KMS-11 (cell line): ENCODE results near the gene SDC3.

Source experiments
- H2AFZ ChIP-seq: fragments of 200-600 bp; sonication (generic); 2 replicates; pipeline ENCODE4 v1.6.1; 2016; ENCODE audit warnings: antibody characterized with exemption, mixed run types, low read depth
- H3K27ac ChIP-seq: fragments of 200-600 bp; sonication (generic); 2 replicates; pipeline ENCODE4 v1.6.1; 2016; ENCODE audit warnings: mild to moderate bottlenecking, mixed run types
- H3K27me3 ChIP-seq: fragments of 200-600 bp; sonication (generic); 2 replicates; pipeline ENCODE4 v1.6.1; 2017; ENCODE audit warnings: mild to moderate bottlenecking, low read depth, mixed run types, moderate library complexity; ENCODE audit not compliant: insufficient read depth
- H3K36me3 ChIP-seq: fragments of 200-600 bp; sonication (generic); 2 replicates; pipeline ENCODE4 v1.6.1; 2017; ENCODE audit warnings: mild to moderate bottlenecking, mixed run types; ENCODE audit not compliant: insufficient read depth
- H3K4me1 ChIP-seq: fragments of 200-600 bp; sonication (generic); 2 replicates; pipeline ENCODE4 v1.6.1; 2016; ENCODE audit warnings: mild to moderate bottlenecking, low read depth, mixed run types; ENCODE audit not compliant: poor library complexity, severe bottlenecking
- H3K4me2 ChIP-seq: fragments of 200-600 bp; sonication (generic); 2 replicates; pipeline ENCODE4 v1.7.0; 2016; ENCODE audit warnings: mild to moderate bottlenecking, mixed run types
- H3K4me3 ChIP-seq: fragments of 200-600 bp; sonication (generic); IDR thresholded peaks from 2 replicates; pipeline ENCODE4 v1.6.1; 2017; ENCODE audit warnings: low read depth, low read length, mixed read lengths; ENCODE audit not compliant: insufficient read depth
- H3K79me2 ChIP-seq: fragments of 200-600 bp; sonication (generic); 2 replicates; pipeline ENCODE4 v1.6.1; 2016; ENCODE audit warnings: low read depth, mixed run types; ENCODE audit not compliant: insufficient read depth
- H3K9ac ChIP-seq: fragments of 200-600 bp; sonication (generic); 2 replicates; pipeline ENCODE4 v1.6.1; 2016; ENCODE audit warnings: mild to moderate bottlenecking, mixed run types
- H4K20me1 ChIP-seq: fragments of 200-600 bp; sonication (generic); 2 replicates; pipeline ENCODE4 v1.6.1; 2016; ENCODE audit warnings: mild to moderate bottlenecking, mixed run types; ENCODE audit not compliant: insufficient read depth
- TF ChIP-seq, protein P1 (sequence below): fragments of 200-600 bp; sonication (generic); conservative IDR thresholded peaks from 2 replicates; pipeline ENCODE4 v1.6.1; 2017; ENCODE audit warnings: low read depth, mild to moderate bottlenecking, antibody characterized with exemption, low read length, moderate library complexity, mixed read lengths

The SDC3 gene

DNA sequence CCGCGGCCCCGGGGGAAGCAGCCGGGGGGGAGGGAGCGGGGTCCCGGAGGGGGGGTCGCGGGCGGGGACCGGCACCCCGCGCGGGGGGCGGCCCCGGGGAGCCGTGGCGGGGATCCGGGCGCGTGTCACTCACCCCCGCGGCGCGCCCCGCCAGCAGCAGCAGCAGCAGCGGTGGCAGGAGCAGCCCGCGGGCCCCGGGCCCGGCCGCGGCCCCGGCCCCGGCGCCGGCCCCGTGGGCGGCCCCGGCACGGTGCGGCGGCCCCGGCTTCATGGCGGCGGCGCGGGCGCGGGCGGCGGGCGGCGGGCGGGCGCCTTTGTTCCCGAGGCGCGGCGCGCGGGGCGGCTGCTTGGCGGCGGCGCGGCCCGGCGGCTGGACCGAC, 252 bp downstream of the SDC3 start:
- TF ChIP-seq, protein P1, sequence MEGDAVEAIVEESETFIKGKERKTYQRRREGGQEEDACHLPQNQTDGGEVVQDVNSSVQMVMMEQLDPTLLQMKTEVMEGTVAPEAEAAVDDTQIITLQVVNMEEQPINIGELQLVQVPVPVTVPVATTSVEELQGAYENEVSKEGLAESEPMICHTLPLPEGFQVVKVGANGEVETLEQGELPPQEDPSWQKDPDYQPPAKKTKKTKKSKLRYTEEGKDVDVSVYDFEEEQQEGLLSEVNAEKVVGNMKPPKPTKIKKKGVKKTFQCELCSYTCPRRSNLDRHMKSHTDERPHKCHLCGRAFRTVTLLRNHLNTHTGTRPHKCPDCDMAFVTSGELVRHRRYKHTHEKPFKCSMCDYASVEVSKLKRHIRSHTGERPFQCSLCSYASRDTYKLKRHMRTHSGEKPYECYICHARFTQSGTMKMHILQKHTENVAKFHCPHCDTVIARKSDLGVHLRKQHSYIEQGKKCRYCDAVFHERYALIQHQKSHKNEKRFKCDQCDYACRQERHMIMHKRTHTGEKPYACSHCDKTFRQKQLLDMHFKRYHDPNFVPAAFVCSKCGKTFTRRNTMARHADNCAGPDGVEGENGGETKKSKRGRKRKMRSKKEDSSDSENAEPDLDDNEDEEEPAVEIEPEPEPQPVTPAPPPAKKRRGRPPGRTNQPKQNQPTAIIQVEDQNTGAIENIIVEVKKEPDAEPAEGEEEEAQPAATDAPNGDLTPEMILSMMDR: no peak
- Histone ChIP-seq H3K4me1 (no peaks in the 10 kb centered on the region), H4K20me1 (no peaks in the 10 kb centered on the region), H3K27me3 (peaks cover 48% of the 10 kb centered on the region), H3K79me2 (no peaks in the 10 kb centered on the region), H2AFZ (no peak overlapping the region), H3K4me2 (no peak overlapping the region), H3K36me3 (no peaks in the 10 kb centered on the region), H3K9ac (no peak overlapping the region), H3K4me3 (no peak overlapping the region), H3K27ac (no peak overlapping the region)

DNA sequence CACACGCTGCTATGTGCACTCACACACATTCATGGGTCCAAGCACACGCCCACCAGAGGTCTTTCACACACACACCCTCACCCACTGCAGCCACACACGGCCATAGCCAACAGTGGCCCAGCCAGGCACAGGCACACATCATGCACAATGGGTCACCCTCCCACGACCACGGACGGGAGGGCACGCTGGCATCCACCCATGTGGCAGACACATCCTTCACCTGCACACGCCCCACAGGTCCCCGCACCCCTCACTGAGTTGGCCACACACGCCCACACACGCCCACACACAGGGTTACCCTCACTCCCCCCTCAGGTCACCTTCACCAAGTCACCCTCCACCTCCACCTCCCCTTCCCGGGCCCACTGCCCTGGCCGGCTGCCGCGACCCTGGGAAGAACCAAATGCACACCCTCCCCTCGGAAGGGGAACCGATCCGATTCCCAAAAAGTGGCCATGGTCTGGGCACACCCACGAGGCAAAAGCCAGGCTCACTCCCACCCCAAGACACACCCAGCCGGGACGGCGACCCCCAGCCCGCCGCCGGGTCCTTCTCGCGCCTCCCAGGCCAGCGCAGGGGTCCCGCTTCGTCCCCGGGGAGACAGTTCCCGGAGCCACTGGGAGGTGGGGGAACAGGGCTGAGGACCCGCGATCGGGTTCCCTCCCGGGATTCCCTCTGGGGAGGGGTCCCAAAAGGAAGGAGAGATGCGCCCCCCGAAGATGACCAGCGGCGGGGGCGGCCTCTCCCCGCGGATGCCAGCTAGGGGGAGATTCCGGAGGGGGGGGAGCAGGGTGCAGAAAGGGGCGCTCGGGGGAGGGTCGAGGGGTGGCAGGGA, 860 bp downstream of the SDC3 start:
- Histone ChIP-seq H3K4me3 (no peak overlapping the region), H3K36me3 (no peaks in the 10 kb centered on the region), H3K4me2 (no peak overlapping the region), H3K27ac (no peak overlapping the region), H4K20me1 (no peaks in the 10 kb centered on the region), H3K79me2 (no peaks in the 10 kb centered on the region), H3K4me1 (no peaks in the 10 kb centered on the region), H2AFZ (no peak overlapping the region), H3K9ac (no peak overlapping the region), H3K27me3 (peaks cover 48% of the 10 kb centered on the region)
- TF ChIP-seq, protein P1: no peak

DNA sequence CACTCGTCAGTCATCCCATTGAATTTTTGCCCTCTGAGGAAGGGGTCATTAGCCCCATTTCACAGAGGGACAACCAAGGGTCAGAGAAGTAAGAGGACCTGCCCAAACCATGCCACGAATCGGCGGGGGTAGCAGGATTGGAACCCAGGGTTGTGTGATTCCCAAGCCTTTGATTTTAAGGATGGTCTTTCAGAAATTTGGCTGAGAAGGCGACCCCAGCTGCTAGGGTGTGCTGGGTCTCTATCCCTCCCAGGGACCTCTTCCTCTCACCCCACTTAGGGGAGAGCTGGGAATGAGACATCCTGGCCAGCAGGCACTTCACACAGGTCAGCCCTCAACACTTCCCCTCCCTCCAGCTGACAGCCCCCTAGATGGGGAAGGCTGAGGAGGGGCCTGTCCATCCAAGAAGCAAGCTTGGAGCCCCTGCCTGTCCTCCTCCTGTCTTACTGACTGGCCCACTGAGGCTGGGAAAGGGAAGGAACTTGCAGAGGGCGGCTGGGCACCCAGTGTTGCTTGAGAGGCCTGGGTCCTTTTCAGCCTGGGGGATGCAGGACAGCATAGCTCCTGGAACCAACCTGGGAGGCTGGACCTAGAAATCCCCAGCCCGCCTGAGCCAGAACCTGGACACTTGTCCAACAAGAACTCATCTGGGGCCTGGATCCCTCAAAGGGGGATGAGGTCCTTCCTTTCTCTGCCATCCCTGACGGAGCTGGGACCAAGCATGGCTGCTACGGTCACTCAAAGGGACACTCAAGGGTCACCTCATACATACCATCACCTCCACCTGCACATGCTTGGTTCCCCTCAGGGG, 1.7 kb downstream of the SDC3 start:
- H3K4me1 ChIP-seq: no peaks in the 10 kb centered on the region
- H4K20me1 ChIP-seq: no peaks in the 10 kb centered on the region
- H3K9ac ChIP-seq: no peak overlapping the region
- H3K4me2 ChIP-seq: no peak overlapping the region
- H3K27ac ChIP-seq: no peak overlapping the region
- no peak overlapping the region for H2AFZ ChIP-seq
- H3K36me3 ChIP-seq: no peaks in the 10 kb centered on the region
- H3K4me3 ChIP-seq: no peak overlapping the region
- TF ChIP-seq, protein P1: no peak
- peaks cover 48% of the 10 kb centered on the region for H3K27me3 ChIP-seq
- H3K79me2 ChIP-seq: no peaks in the 10 kb centered on the region

DNA sequence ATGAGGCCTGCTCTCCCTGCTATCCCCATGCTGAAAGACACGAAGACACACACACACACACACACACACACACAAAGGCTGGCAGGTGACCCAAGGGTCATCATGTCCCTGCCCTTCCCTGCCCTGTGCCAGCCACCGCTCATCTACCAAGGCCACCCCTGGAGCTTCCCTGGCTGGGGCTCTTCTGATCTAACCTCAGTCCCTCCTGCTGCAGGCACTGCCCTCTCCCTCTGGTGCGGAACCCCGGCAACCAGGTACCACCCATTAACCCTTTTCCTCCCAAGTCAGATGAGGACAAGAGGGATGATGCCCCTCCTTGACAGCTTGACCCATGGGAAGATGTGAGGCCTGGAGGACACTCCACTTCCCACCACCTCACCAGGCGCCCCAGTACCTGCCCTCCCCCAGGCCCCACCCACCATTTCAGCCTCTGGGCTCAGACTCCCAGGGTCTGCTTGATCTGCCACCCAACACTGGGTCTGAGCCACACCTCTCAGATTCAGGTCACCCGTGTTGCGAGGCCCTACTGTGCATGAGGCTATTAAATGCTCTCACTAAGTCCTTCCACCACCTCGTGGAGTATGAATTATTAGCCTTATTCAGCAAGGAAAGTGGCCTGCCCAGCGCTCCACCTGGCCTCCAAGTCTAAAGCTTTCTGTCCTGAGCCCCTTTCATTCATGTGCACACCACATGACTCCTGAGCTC, 2.5 kb downstream of the SDC3 start:
- H3K4me2 ChIP-seq: no peak overlapping the region
- no peaks in the 10 kb centered on the region for H4K20me1 ChIP-seq
- peaks cover 47% of the 10 kb centered on the region for H3K27me3 ChIP-seq
- TF ChIP-seq, protein P1: no peak
- no peak overlapping the region for H3K9ac ChIP-seq
- H3K27ac ChIP-seq: no peak overlapping the region
- H3K36me3 ChIP-seq: no peaks in the 10 kb centered on the region
- H3K4me1 ChIP-seq: no peaks in the 10 kb centered on the region
- H2AFZ ChIP-seq: no peak overlapping the region
- H3K79me2 ChIP-seq: no peaks in the 10 kb centered on the region
- H3K4me3 ChIP-seq: no peak overlapping the region
